Loucy (cell line): Measurements from ENCODE around the gene KAT6B.

Experiments
- H2AFZ ChIP-seq: fragments of 200-600 bp; sonication (generic); 2 replicates; pipeline ENCODE4 v1.6.0; 2016; ENCODE audit warnings: antibody characterized with exemption, mild to moderate bottlenecking, low read length, moderate library complexity
- H3F3A ChIP-seq: fragments of 200-600 bp; 2 replicates; pipeline ENCODE4 v1.6.0; 2016; ENCODE audit warnings: antibody characterized with exemption, low read depth, mild to moderate bottlenecking
- H3K27me3 ChIP-seq: fragments of 200-600 bp; sonication (generic); 2 replicates; pipeline ENCODE4 v1.6.1; 2014; ENCODE audit warnings: low read length, mild to moderate bottlenecking; ENCODE audit not compliant: insufficient read depth, poor library complexity, severe bottlenecking
- H3K36me3 ChIP-seq: fragments of 200-600 bp; sonication (generic); 2 replicates; pipeline ENCODE4 v1.6.1; 2016; ENCODE audit warnings: low read length; ENCODE audit not compliant: insufficient read depth
- H3K4me1 ChIP-seq: fragments of 200-600 bp; sonication (generic); 2 replicates; pipeline ENCODE4 v1.5.1; 2014; ENCODE audit warnings: low read length, mild to moderate bottlenecking; ENCODE audit not compliant: insufficient read depth, poor library complexity, severe bottlenecking
- H3K4me2 ChIP-seq: fragments of 200-600 bp; sonication (generic); 2 replicates; pipeline ENCODE4 v1.6.0; 2014; ENCODE audit warnings: antibody characterized with exemption, low read length, low read depth, mild to moderate bottlenecking; ENCODE audit not compliant: poor library complexity, severe bottlenecking
- H3K4me3 ChIP-seq: fragments of 200-600 bp; sonication (generic); 2 replicates; pipeline ENCODE4 v1.5.1; 2014; ENCODE audit warnings: low read length, mild to moderate bottlenecking, mixed read lengths; ENCODE audit not compliant: poor library complexity, severe bottlenecking
- H3K79me2 ChIP-seq: fragments of 200-600 bp; sonication (generic); 2 replicates; pipeline ENCODE4 v1.6.1; 2014; ENCODE audit warnings: low read length; ENCODE audit not compliant: insufficient read depth
- H3K9ac ChIP-seq: fragments of 200-600 bp; sonication (generic); 2 replicates; pipeline ENCODE4 v1.6.0; 2014; ENCODE audit warnings: mild to moderate bottlenecking, low read depth, low read length, moderate library complexity; ENCODE audit not compliant: poor library complexity, severe bottlenecking
- H3K9me2 ChIP-seq: fragments of 200-600 bp; sonication (generic); replicated peaks from 2 replicates; pipeline ENCODE4 v1.6.1; 2016; ENCODE audit warnings: low read depth, low read length, mixed read lengths
- H3K9me3 ChIP-seq: fragments of 200-600 bp; sonication (generic); 2 replicates; pipeline ENCODE4 v1.6.1; 2014; ENCODE audit warnings: mild to moderate bottlenecking, antibody characterized with exemption, low read length, low read depth; ENCODE audit not compliant: insufficient read depth
- H4K20me1 ChIP-seq: fragments of 200-600 bp; sonication (generic); 2 replicates; pipeline ENCODE4 v1.6.0; 2014; ENCODE audit warnings: antibody characterized with exemption, low read length, mild to moderate bottlenecking; ENCODE audit not compliant: insufficient read depth, poor library complexity, severe bottlenecking
- EZH2phosphoT487 ChIP-seq: fragments of 200-600 bp; IDR thresholded peaks from 2 replicates; pipeline ENCODE4 v1.6.1; 2018; ENCODE audit warnings: antibody characterized with exemption, mild to moderate bottlenecking, moderate library complexity, borderline replicate concordance
- TF ChIP-seq, protein P1 (sequence below): fragments of 200-600 bp; sonication (generic); conservative IDR thresholded peaks from 2 replicates; pipeline ENCODE4 v1.5.1; 2014; ENCODE audit warnings: mild to moderate bottlenecking, antibody characterized with exemption, low read length

Gene KAT6B

DNA sequence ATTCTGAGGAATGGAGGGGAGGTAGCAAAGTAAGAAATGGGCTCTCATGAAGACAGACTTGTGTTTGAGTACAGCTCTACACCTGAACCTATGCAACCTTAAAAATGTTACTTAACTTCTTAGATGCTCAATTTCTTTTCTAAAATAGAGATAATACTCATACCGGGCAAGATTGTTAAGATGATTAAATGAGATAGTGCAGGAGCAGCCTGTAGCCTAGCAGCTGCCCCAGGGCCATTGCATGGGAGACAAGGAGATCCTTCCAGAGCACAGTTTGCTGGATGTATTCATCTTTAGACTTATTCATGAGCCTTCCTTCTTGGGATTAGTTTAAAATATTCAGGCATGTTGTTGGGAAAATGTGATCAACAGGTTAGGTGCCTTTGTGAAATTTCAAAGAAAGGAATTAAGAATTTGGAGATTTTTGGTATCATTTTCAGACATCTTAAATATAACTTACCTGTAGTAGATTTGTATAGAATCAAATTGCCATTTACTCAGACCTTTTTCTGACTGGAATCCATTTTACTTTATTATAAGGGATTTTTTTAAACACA is 130.2 kb downstream of the KAT6B start:
- Histone ChIP-seq H3K36me3 (peaks cover 13% of the 10 kb centered on the region; the same call in 1 of the 2 replicates), H3K79me2 (peaks cover 96% of the 10 kb centered on the region), H3K4me2 (no peak overlapping the region), H3F3A (no peaks in the 10 kb centered on the region), H3K9ac (no peak overlapping the region), H3K27me3 (no peaks in the 10 kb centered on the region), H3K9me2 (no peaks in the 10 kb centered on the region), H3K4me3 (no peak overlapping the region), H3K9me3 (no peaks in the 10 kb centered on the region), H4K20me1 (peaks cover 32% of the 10 kb centered on the region), H3K4me1 (peaks cover 38% of the 10 kb centered on the region), H2AFZ (no peak overlapping the region)
- no peak for TF ChIP-seq EZH2phosphoT487
- TF ChIP-seq, protein P1, sequence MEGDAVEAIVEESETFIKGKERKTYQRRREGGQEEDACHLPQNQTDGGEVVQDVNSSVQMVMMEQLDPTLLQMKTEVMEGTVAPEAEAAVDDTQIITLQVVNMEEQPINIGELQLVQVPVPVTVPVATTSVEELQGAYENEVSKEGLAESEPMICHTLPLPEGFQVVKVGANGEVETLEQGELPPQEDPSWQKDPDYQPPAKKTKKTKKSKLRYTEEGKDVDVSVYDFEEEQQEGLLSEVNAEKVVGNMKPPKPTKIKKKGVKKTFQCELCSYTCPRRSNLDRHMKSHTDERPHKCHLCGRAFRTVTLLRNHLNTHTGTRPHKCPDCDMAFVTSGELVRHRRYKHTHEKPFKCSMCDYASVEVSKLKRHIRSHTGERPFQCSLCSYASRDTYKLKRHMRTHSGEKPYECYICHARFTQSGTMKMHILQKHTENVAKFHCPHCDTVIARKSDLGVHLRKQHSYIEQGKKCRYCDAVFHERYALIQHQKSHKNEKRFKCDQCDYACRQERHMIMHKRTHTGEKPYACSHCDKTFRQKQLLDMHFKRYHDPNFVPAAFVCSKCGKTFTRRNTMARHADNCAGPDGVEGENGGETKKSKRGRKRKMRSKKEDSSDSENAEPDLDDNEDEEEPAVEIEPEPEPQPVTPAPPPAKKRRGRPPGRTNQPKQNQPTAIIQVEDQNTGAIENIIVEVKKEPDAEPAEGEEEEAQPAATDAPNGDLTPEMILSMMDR: no peak

DNA sequence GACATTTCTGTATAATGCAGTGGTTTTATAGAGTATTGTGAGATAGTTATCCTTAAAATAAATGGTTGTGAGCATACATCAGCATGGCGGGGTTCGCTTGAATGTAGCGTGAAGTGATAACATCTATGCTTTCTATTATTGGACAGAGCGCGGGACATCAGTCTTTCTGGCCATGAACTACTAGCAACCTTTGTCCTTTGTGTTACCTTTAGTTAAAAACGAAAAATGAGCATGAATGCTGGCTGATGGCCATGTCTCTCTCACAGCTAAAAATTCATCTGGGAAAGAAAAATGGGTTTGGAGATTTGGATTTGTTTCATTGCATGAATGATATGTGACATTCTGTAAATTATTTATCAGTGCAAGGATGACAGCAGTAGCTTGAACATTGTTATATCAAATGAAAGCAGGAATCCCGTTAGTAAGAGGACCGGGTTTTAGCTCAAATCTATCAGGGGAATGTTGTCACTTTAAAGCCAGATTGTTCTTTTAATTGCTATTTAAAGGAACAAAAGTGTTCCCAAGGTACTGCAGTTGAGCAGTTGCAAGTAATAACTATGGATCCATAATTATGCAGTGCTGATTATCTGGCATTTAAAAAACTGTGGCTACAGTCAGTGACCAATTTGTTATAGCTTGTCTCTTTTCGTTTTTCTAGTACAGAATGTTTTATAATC is 131.0 kb downstream of the KAT6B start:
- H3K9me3 ChIP-seq: no peaks in the 10 kb centered on the region
- H3F3A ChIP-seq: no peaks in the 10 kb centered on the region
- peaks cover 20% of the 10 kb centered on the region; the same call in 1 of the 2 replicates for H3K36me3 ChIP-seq
- H3K9me2 ChIP-seq: no peaks in the 10 kb centered on the region
- no peak overlapping the region for H2AFZ ChIP-seq
- H3K27me3 ChIP-seq: no peaks in the 10 kb centered on the region
- no peak overlapping the region for H3K4me3 ChIP-seq
- H3K9ac ChIP-seq: no peak overlapping the region
- H3K4me1 ChIP-seq: peaks cover 45% of the 10 kb centered on the region
- H3K4me2 ChIP-seq: no peak overlapping the region
- TF ChIP-seq, protein P1: no peak
- TF ChIP-seq EZH2phosphoT487: no peak
- H4K20me1 ChIP-seq: peaks cover 32% of the 10 kb centered on the region
- H3K79me2 ChIP-seq: peaks cover 96% of the 10 kb centered on the region

DNA sequence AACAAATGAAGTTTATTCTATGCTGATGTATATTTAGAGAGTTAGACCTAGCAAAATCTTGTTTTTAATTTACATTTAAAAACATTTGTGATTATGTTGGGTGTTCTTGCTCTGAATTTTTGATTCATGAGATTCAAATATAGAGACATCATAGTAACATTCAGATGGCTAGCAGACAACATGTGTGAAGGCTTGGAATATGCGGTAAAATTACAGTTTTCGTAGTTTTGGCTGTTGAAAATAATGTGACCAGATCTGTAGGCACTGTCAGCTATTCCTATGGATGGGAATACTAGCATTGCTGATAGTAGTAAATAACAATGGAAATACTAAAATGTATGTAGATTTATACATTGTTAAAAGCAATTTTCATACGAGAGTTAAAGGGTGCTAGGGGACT is 131.9 kb downstream of the KAT6B start:
- H3K79me2 ChIP-seq: peaks cover 94% of the 10 kb centered on the region
- H3K27me3 ChIP-seq: no peaks in the 10 kb centered on the region
- peaks cover 5% of the 10 kb centered on the region; the same call in 1 of the 2 replicates for H3F3A ChIP-seq
- no peak overlapping the region for H3K4me2 ChIP-seq
- H4K20me1 ChIP-seq: peaks cover 32% of the 10 kb centered on the region
- no peaks in the 10 kb centered on the region for H3K9me2 ChIP-seq
- no peak for TF ChIP-seq EZH2phosphoT487
- TF ChIP-seq, protein P1: no peak
- H3K4me3 ChIP-seq: no peak overlapping the region
- H3K9ac ChIP-seq: no peak overlapping the region
- peaks cover 46% of the 10 kb centered on the region for H3K4me1 ChIP-seq
- peaks cover 20% of the 10 kb centered on the region; the same call in 1 of the 2 replicates for H3K36me3 ChIP-seq
- no peaks in the 10 kb centered on the region for H3K9me3 ChIP-seq
- H2AFZ ChIP-seq: no peak overlapping the region
